GM10847 (cell line): ENCODE results near the gene CXCR1.

ENCODE experiments used
- POLR2A ChIP-seq: IDR thresholded peaks from 2 replicates; pipeline ENCODE4 v1.6.1; 2011; ENCODE audit not compliant: insufficient read length; ENCODE audit errors: extremely low read depth

CXCR1 gene

GRCh38 chr2:218172845-218173244 is 6.1 kb upstream of the CXCR1 start:
- TF ChIP-seq POLR2A = no peak

GRCh38 chr2:218169757-218170546 is 3.2 kb upstream of the CXCR1 start:
- no peak for TF ChIP-seq POLR2A

GRCh38 chr2:218168635-218169462 is 2.1 kb upstream of the CXCR1 start:
- no peak for TF ChIP-seq POLR2A

GRCh38 chr2:218168016-218168415 is 1.3 kb upstream of the CXCR1 start:
- no peak for TF ChIP-seq POLR2A

GRCh38 chr2:218162814-218163213 is 3.9 kb downstream of the CXCR1 start:
- TF ChIP-seq POLR2A = no peak

GRCh38 chr2:218161644-218162043 is 5.1 kb downstream of the CXCR1 start:
- TF ChIP-seq POLR2A = no peak

- TF ChIP-seq POLR2A = no peak
Measured at GRCh38 chr2:218155953-218156479, 10.7 kb downstream of the CXCR1 start.

- TF ChIP-seq POLR2A = no peak
Measured at GRCh38 chr2:218152777-218153176, 14.0 kb downstream of the CXCR1 start.

GRCh38 chr2:218152172-218152571 is 14.6 kb downstream of the CXCR1 start:
- no peak for TF ChIP-seq POLR2A

GRCh38 chr2:218149848-218150440 is 16.8 kb downstream of the CXCR1 start:
- TF ChIP-seq POLR2A = no peak

GRCh38 chr2:218149098-218149497 is 17.7 kb downstream of the CXCR1 start:
- TF ChIP-seq POLR2A = no peak

GRCh38 chr2:218146056-218146455 is 20.7 kb downstream of the CXCR1 start:
- no peak for TF ChIP-seq POLR2A

GRCh38 chr2:218145124-218145523 is 21.6 kb downstream of the CXCR1 start:
- TF ChIP-seq POLR2A = no peak

GRCh38 chr2:218138047-218138446 is 28.7 kb downstream of the CXCR1 start:
- no peak for TF ChIP-seq POLR2A

- no peak for TF ChIP-seq POLR2A
Measured at GRCh38 chr2:218137514-218137913, 29.2 kb downstream of the CXCR1 start.

GRCh38 chr2:218130822-218131221 is 35.9 kb downstream of the CXCR1 start:
- TF ChIP-seq POLR2A = no peak

GRCh38 chr2:218130377-218130776 is 36.4 kb downstream of the CXCR1 start:
- TF ChIP-seq POLR2A = no peak
